HG03175 (cell line): ENCODE results near the gene SSBP3.

Source experiments
- ATAC-seq: cut with Tn5 transposase; IDR thresholded peaks from one replicate; pipeline ENCODE4 v1.9.1; 2021; ENCODE audit warnings: mild to moderate bottlenecking, moderate library complexity; ENCODE audit not compliant: unreplicated experiment

The SSBP3 gene

GRCh38 chr1:54410359-54410758, 4.2 kb upstream of the SSBP3 start:
- no peak for ATAC-seq

GRCh38 chr1:54409156-54410142, 3.3 kb upstream of the SSBP3 start:
- ATAC-seq, result peak; percentile 34

DNA sequence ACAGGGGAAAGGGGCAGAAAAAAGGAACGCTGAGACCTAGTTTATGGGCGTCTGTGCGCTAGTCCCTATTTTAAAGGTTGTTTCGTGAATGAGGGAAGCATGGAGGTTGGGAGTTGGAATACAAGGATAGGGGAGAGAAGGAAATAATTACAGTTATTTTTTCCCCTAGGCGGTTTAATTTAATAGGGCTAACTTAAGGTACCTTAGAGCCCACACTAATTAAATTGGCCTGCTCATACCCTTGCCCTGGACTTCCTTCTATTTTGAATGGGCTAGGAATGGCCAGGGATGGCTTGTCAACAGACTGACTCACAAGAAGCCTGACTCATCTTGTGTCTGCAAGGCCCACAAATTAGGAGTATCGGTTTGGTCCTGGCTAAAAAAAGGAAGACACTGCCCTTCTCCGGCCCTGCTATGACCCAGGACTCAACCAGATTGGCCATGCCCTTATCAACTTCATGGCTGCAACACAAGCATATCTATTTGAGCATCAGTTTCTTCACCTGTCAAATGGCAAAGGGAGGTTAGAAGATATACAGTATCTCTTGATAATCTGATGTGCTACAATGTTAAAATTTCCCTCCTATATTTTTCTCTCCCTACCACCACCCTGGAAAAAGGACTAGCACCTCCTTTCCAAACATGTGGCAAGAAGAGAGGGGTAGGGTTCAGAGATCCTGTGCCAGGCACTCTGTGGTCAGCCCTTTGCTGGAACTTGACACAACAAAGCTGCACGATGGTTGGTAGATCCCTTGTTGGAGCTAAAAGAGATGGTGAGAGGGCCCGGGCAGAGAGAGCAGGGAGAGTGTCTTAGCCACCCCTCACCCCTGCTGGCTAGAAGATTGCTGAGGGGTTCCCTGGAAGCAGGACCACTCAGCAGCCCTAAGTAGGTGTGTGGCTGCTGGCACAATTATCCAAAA, 2.2 kb upstream of the SSBP3 start:
- no peak for ATAC-seq

- ATAC-seq, result peak; percentile 44
These were observed 1.4 kb upstream of the SSBP3 start for GRCh38 chr1:54407404-54408146.

DNA sequence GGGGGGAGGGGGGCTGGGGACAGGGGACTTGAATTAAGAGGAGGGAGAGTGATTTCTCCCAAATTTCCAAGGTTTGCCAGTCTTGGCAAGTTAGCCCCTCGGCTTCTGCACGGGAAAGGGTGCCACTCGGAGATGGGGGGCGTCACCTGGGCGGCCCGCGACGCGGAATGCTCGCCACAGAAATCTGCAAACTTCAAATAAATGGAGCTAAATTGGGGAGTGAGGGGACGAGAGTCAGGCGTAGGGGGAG, 885 bp upstream of the SSBP3 start:
- ATAC-seq, result no peak

DNA sequence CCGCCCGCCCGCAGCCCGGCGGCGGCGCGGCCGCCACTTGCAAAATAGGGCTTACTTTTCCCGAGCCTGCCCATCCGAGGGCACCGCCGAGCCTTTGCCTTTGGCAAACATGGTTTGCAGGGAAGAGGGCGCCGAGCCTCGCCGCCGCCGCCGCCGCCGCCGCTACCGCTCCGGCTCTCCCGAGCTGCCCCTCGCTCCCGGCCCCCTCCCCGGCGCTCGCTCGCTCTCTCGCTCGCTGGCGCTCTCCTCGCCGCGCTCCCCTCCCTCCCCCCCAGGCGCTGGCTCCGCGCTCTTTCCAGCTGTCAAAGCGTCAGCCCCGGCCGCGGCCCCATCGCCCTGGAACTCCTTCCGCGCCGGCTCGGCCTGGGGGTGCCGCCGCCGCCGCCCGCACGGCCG, 298 bp downstream of the SSBP3 start:
- ATAC-seq, result no peak

GRCh38 chr1:54404939-54405897, 976 bp downstream of the SSBP3 start:
- ATAC-seq, result no peak

DNA sequence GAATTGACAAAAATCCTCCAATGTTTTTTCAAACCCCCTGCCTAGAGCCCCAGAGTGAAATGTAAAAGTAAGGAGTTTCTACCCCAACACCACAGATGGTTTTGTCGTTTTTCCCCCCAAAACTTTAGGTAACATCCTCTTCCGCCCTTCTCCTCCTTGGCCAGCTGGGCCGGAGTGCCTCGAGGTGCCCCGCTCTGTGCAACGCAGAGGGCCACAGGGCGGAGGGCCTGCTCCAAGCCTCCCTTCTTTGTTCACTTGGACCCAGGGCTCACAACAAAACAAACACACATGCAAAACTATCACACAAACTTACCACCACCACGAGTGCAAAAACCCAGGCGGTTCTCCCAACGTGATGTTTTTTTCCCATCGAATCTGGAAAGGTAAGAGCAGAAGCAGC, 1.9 kb downstream of the SSBP3 start:
- ATAC-seq, result no peak

GRCh38 chr1:54403808-54404261, 2.4 kb downstream of the SSBP3 start:
- ATAC-seq, result no peak

- ATAC-seq, result no peak
These were observed 2.8 kb downstream of the SSBP3 start for GRCh38 chr1:54403405-54403804.

DNA sequence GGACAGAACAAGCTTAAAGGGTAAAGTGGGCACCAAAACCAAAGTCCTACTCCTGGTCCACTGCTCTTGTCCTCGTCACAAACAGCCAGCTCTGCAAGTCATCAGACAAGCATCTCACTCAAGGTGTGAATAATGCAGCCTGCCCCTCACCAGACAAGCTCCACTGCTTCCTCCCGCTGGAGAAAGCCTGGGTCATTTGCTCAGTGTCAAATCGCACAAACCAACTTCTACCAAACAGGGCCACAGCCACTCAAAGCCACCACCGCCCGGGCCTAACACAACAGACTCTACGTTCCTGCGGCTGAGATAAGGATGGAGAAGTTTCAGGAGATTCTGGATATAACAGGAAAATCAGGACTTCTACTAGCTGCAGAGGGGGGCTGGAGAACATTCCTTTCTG, 3.3 kb downstream of the SSBP3 start:
- ATAC-seq, result no peak

GRCh38 chr1:54401799-54402198, 4.4 kb downstream of the SSBP3 start:
- no peak for ATAC-seq

DNA sequence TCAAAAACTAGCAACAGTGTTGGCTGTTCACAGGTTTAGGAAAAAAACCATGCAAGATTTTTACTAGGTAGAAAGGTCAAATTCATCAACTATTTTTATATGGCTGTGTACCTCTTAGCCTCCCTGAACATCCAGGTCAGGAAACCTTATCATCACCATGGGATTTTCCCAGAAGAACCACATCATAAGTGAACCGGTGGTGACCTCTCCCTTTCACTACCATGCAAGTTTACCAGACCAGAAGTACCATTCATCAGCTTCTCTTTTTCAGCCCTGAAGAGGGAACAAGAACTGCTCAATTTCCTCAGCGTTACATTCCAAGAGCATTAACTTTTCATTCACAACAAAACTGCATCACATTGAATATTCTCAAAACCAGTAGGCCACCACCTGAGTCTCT, 5.9 kb downstream of the SSBP3 start:
- no peak for ATAC-seq

DNA sequence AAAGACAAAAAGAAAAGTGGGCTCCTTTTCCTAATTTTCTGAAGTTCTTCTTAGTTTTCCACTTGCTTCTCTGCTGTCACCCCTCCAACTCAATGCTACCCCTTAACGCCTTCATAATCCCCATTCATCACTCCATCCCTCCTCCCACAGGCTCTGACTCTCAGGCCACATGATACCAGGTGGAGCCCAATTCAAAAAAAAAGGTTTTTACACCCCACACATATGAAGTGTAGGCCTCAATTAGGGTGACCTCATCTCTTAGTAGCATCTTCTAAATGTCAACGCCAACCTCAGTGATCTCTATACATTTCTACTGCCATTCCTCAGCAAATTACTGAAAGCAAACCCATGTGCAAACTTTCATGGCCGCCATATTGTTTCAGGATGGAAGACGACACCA, 6.4 kb downstream of the SSBP3 start:
- no peak for ATAC-seq

DNA sequence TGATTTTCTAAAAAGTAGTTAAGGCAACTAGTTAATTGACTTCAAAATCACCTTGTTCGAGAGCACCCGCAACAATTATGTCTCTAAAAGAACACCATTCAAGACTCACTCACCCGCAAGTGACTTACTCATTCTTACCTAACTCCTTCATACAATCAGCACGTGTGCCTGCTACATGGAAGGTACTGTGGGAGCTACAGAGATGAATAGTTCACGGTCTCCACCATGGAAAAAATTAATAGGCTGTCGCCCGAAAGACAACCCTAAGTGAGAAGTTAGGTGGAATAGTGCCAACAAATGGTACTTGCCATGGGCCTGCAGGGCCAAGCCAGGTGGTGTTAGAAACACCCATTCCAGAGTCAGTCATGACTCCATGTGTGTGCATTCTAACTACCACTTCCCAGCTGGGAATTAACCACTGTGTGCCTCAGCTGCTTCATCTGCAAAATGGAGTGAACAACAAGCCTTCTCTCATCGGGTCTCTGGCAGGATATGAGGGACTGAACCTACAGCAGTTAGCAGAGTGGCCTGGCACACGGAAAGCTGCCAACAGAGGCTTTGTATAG, 7.1 kb downstream of the SSBP3 start:
- ATAC-seq, result no peak

DNA sequence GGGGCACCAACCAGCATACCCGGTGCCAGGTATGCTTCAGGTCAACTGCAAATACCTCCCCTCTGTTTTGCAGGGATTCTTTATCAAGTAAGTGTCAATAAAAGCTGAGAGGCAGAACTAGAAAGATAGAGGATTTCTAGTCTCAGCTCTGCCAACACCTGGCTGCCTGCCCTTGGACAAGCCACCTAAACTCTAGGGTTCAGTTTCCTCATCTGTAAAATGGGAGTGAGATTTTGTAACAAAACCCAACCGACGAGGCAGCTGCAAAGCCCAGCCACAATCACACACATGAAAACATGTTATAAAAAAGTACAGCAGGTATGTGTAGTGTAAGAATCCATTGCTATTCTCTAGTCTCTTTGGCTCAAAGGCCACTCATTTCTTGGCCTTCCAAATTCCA, 8.2 kb downstream of the SSBP3 start:
- ATAC-seq, result no peak

GRCh38 chr1:54397090-54397591, 9.1 kb downstream of the SSBP3 start:
- no peak for ATAC-seq

GRCh38 chr1:54396261-54396933, 9.8 kb downstream of the SSBP3 start:
- no peak for ATAC-seq
